ENCODE results near the gene OPTC.

GRCh38 chr1:203481196-203481595 lies 12.8 kb upstream of the OPTC start:
- TF ChIP-seq EGR1 (IDR thresholded peaks at IDR 0.05) (no peak), CREB1 (IDR thresholded peaks at IDR 0.05; ENCODE audit: low read depth) (no peak), TEAD4 (IDR thresholded peaks at IDR 0.05) (no peak), TAF1 (IDR thresholded peaks at IDR 0.05; ENCODE audit: low read depth) (no peak), REST (IDR thresholded peaks at IDR 0.05; ENCODE audit: low read depth) (no peak), RAD21 (IDR thresholded peaks at IDR 0.05; ENCODE audit: low read depth) (no peak)
